Testis (tissue), 3 donors: ENCODE results near the gene ZNF804B. TPM values are rescaled to one million over a fixed set of nuclear protein-coding genes. Genes with fewer than 3 reads are reported as not detected.

Experiments
- DNase-seq: peaks from one replicate; pipeline ENCODE4 v3.0.0-alpha.2; 2019
- H3K27ac ChIP-seq, 2 donors: fragments of 200-600 bp; sonication (generic); one replicate each; pipeline ENCODE4 v1.5.1; 2019
- H3K27me3 ChIP-seq: fragments of 200-600 bp; sonication (generic); one replicate; pipeline ENCODE4 v1.5.1; 2019
- H3K36me3 ChIP-seq: fragments of 200-600 bp; sonication (generic); one replicate; pipeline ENCODE4 v1.5.1; 2017; ENCODE audit warnings: low read depth; ENCODE audit errors: missing control alignments
- H3K4me1 ChIP-seq: fragments of 200-600 bp; sonication (generic); one replicate; pipeline ENCODE4 v1.5.1; 2019
- H3K4me3 ChIP-seq, 2 donors: fragments of 200-600 bp; sonication (generic); one replicate each; pipeline ENCODE4 v1.5.1; 2017 to 2019
- H3K9me3 ChIP-seq: fragments of 200-600 bp; sonication (generic); one replicate; pipeline ENCODE4 v1.5.1; 2017
- CTCF ChIP-seq, 3 experiments: fragments of 450-650 bp in 2 of 3; fragments of 200-600 bp in 1 of 3; sonication (generic) in 1 of 3; IDR thresholded peaks; one replicate each; pipeline ENCODE4 v1.5.1; 2016 to 2019; ENCODE audit warnings: antibody characterized with exemption in 3 of 3, mild to moderate bottlenecking in 2 of 3, moderate library complexity in 1 of 3
- POLR2A ChIP-seq: fragments of 450-650 bp; IDR thresholded peaks from one replicate; pipeline ENCODE4 v1.6.1; 2017; ENCODE audit warnings: antibody characterized with exemption, mild to moderate bottlenecking, moderate library complexity
- WGBS, 2 donors: methylation state at CpG; one replicate each; pipeline ENCODE4 v1.1.5; 2018; 5-methylcytosine and 5-hydroxymethylcytosine counted together
- intact Hi-C: fragments of 100-400 bp; cut with DNase I; formaldehyde crosslinking; loops from one replicate; pipeline ENCODE4 v1.15.1; 2023; ENCODE audit warnings: low total_unique reads
- polyA plus RNA-seq: library from polyadenylated mRNA; stranded (reverse); fragments of 350-450 nt; fragmentation: Illumina TruSeq; extraction: RNeasy Lipid Tissue Mini Kit (QIAGEN cat#74804); gene quantifications from one replicate; pipeline ENCODE4 v1.2.3, GENCODE V29; 2014; ENCODE audit warnings: low read depth, low replicate concordance; ENCODE audit not compliant: insufficient read depth
- total RNA-seq, 2 donors: library from RNA; depleted of rRNA; stranded (reverse); fragments of >200 nt; gene quantifications; one replicate each; pipeline ENCODE4 v1.2.3, GENCODE V29; 2016

Gene ZNF804B
- total and polyA plus RNA-seq, 3 donors from 2014 or later = 0.39 to 0.43 TPM; not detected in 1

GRCh38 chr7:89247207-89247606 lies 487.7 kb downstream of the ZNF804B start:
- no peak for TF ChIP-seq POLR2A
- no peak for TF ChIP-seq CTCF (IDR thresholded peaks at IDR 0.05)
- Histone ChIP-seq H3K27ac (no peak overlapping the region), H3K9me3 (no peaks in the 10 kb centered on the region), H3K36me3 (no peaks in the 10 kb centered on the region), H3K4me3 (no peak overlapping the region), H3K27me3 (no peaks in the 10 kb centered on the region), H3K4me1 (no peaks in the 10 kb centered on the region)
- DNase-seq = no peak
- intact Hi-C loops = no loop called here
- 95 to 100% methylated on average over 1 to 3 of the region's 3 CpGs for WGBS, 2 donors

GRCh38 chr7:89259085-89259484 lies 499.6 kb downstream of the ZNF804B start:
- Histone ChIP-seq H3K4me3 (no peak overlapping the region), H3K36me3 (no peaks in the 10 kb centered on the region), H3K27me3 (no peaks in the 10 kb centered on the region), H3K4me1 (no peaks in the 10 kb centered on the region), H3K9me3 (no peaks in the 10 kb centered on the region), H3K27ac (no peak overlapping the region)
- intact Hi-C loops = no loop called here
- 84 to 87% methylated on average over 2 of the region's 2 CpGs for WGBS, 2 donors
- no peak for TF ChIP-seq CTCF (IDR thresholded peaks at IDR 0.05)
- TF ChIP-seq POLR2A = no peak
- no peak for DNase-seq

GRCh38 chr7:89264126-89264525 lies 504.6 kb downstream of the ZNF804B start:
- Histone ChIP-seq H3K36me3 (no peaks in the 10 kb centered on the region), H3K9me3 (no peaks in the 10 kb centered on the region), H3K4me3 (no peak overlapping the region), H3K4me1 (no peaks in the 10 kb centered on the region), H3K27me3 (no peaks in the 10 kb centered on the region), H3K27ac (no peak overlapping the region)
- TF ChIP-seq CTCF (IDR thresholded peaks at IDR 0.05) (no peak), POLR2A (no peak)
- 60 to 75% methylated on average over 4 of the region's 4 CpGs for WGBS, 2 donors
- no peak for DNase-seq
- intact Hi-C loops = no loop called here

GRCh38 chr7:89265631-89266030 lies 506.1 kb downstream of the ZNF804B start:
- DNase-seq = no peak
- intact Hi-C loops = no loop called here
- Histone ChIP-seq H3K4me3 (no peak overlapping the region), H3K36me3 (no peaks in the 10 kb centered on the region), H3K27me3 (no peaks in the 10 kb centered on the region), H3K27ac (no peak overlapping the region), H3K4me1 (no peaks in the 10 kb centered on the region), H3K9me3 (no peaks in the 10 kb centered on the region)
- no peak for TF ChIP-seq POLR2A
- no peak for TF ChIP-seq CTCF (IDR thresholded peaks at IDR 0.05)
- WGBS, 2 donors = 40 to 41% methylated on average over 2 of the region's 2 CpGs

GRCh38 chr7:89283302-89283701 lies 523.8 kb downstream of the ZNF804B start:
- DNase-seq = no peak
- 82 to 86% methylated on average over 2 of the region's 2 CpGs for WGBS, 2 donors
- no peaks in the 10 kb centered on the region for H3K27me3 ChIP-seq
- no peak overlapping the region for H3K4me3 ChIP-seq
- no peaks in the 10 kb centered on the region for H3K4me1 ChIP-seq
- intact Hi-C loops = no loop called here
- TF ChIP-seq POLR2A = no peak
- TF ChIP-seq CTCF (IDR thresholded peaks at IDR 0.05) = no peak
- H3K27ac ChIP-seq = no peak overlapping the region
- H3K36me3 ChIP-seq = peaks cover 3% of the 10 kb centered on the region
- H3K9me3 ChIP-seq = no peaks in the 10 kb centered on the region
